HG03159 (cell line): ENCODE data around the gene OR51A7.
"Not testable (repeated sequence)": the region's sequence is repeated elsewhere in the genome, so short reads cannot be mapped to it uniquely, and the experiment has no call there.

Experiments
- ATAC-seq: cut with Tn5 transposase; IDR thresholded peaks from one replicate; pipeline ENCODE4 v1.9.1; 2021; ENCODE audit warnings: mild to moderate bottlenecking, moderate library complexity; ENCODE audit not compliant: unreplicated experiment

The OR51A7 gene, protein sequence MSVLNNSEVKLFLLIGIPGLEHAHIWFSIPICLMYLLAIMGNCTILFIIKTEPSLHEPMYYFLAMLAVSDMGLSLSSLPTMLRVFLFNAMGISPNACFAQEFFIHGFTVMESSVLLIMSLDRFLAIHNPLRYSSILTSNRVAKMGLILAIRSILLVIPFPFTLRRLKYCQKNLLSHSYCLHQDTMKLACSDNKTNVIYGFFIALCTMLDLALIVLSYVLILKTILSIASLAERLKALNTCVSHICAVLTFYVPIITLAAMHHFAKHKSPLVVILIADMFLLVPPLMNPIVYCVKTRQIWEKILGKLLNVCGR

DNA sequence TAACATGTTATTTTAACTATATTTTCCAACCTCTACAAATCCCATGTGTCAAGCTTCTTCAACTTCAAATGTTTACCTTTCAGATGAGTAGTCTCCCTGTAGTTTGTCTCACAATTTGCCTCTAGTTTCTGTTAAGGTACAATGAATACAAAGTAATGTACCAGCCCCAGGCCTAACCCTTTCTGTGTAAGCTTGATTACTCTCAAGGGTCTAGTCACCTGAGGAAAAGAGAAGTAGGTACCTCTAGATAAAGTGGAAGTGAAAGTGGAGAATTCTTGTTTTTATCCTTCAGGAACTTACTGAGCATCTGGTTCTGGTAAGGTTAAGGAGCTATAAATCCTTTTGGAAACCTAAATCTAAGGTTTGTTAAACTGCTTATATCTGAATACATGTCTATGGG is at the start of gene OR51A7:
Gene OR51A7, plus strand, starts transcription at position 300 of the 400 bp plus-strand sequence. CDS start 3,587 bp downstream, outside the sequence.
- no peak for ATAC-seq

DNA sequence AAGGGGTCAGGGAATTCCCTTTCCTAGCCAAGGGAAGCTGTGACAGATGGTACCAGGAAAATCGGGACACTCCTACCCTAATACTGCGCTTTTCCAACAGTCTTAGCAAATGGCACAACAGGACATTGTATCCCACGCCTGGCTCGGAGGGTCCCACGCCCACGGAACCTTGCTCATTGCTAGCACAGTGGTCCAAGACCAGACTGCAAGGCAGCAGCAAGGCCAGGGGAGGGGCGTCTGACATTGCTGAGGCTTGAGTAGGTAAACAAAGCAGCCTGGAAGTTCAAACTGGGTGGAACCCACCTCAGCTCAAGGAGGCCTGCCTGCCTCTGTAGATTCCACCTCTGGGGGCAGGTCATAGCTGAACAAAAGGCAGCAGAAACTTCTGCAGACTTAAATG is 49.3 kb upstream of the OR51A7 start:
- not testable (repeated sequence) for ATAC-seq

DNA sequence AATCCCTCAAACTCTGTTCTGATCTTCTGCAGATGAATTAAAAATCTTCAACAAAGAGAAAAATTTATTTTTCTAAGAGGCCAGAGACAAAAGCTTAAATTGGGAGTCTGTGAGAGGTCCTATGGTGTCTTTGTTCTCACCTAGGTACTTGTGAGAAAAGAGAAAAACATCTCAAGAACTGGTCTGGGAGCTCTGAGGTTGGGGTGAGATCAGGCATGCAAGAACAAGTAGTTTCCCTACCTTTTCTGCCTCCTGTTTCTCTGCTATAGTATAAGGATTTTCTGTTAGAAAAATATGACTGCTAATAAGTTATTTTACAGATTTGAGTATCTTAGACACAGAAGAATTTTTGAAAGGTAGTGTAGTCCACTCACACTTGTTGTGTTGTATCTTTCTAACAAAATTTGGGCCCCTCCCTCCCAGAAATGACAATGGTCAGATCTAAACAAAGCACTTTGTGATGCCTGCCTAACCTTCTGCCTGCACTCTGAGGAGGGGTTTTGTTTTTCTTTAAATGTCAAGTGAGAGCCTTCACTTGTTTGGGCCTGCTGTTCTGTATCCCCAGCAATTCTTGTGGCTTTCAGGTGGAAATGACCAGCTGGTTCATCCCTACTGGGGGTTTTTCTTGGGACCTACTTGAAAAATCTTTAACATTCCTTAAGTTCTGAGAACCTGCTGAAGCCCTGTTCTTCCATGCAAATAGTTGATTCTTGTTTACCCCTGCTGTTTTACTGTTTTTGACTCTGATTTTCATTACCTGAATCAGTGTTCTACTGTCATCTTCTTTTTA is 40.9 kb upstream of the OR51A7 start:
- ATAC-seq = no peak

DNA sequence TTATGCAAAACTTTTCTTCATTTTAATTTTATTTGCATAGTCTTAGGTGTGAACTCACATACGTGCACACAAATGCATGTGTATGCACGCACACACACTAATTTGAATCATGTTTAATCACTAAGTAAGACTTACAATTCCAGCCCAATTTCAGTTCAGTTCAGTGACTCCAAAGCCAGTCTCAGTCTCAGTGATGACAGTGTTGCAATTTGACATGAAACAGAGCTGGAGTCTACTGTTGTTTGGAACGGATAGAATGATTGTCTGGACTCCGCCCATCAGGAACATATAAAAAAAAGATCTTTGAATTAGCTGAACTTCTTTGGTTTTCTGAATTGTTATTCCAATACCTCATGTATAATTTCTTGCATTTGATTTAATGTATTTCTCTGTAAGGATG is 39.7 kb upstream of the OR51A7 start:
- no peak for ATAC-seq

DNA sequence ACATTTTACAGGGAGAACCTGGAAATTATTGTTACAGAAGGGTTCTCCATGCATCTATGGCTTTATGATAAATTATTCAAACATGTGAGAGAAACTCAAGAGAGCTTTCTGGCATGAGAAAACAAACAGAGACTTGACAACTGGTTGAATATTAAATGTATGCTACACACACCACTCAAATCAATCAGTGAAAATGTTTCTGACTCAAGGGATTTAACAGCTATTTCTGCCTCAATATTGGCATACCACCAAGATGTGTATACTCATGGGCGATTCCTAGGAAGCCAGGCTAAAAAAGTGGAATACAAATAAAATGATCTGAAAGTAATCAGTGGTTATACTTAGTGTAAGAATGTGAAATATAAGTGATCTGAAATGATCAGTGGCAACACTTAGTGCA is 37.7 kb upstream of the OR51A7 start:
- no peak for ATAC-seq

DNA sequence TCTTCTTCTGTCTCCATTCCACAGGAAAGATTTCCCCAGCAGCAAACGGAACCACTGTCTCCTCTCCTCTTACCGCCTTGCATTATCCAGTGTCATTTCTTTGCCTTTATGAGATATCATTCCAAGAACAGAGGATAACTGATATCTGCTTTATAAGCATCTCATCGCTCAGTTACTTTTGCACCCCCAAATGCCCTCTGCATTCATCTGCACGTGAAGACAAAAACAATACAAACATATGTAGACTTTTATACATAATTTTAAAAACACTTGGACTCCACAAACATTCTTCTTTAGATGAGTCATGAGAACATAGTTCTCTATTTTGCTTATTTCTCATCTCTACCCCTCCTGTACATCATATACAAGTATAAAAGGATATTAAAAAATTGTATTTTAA is 22.4 kb upstream of the OR51A7 start:
- ATAC-seq = no peak

DNA sequence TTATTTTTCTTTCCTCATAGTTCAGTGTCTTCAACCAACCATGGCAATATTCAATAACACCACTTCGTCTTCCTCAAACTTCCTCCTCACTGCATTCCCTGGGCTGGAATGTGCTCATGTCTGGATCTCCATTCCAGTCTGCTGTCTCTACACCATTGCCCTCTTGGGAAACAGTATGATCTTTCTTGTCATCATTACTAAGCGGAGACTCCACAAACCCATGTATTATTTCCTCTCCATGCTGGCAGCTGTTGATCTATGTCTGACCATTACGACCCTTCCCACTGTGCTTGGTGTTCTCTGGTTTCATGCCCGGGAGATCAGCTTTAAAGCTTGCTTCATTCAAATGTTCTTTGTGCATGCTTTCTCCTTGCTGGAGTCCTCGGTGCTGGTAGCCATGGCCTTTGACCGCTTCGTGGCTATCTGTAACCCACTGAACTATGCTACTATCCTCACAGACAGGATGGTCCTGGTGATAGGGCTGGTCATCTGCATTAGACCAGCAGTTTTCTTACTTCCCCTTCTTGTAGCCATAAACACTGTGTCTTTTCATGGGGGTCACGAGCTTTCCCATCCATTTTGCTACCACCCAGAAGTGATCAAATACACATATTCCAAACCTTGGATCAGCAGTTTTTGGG is 21.6 kb upstream of the OR51A7 start, which contains the start of gene OR51T1:
Gene OR51T1, plus strand, starts transcription at position 41 of the 641 bp plus-strand sequence. Its CDS starts 0 bp downstream, at position 41.
- ATAC-seq = no peak

DNA sequence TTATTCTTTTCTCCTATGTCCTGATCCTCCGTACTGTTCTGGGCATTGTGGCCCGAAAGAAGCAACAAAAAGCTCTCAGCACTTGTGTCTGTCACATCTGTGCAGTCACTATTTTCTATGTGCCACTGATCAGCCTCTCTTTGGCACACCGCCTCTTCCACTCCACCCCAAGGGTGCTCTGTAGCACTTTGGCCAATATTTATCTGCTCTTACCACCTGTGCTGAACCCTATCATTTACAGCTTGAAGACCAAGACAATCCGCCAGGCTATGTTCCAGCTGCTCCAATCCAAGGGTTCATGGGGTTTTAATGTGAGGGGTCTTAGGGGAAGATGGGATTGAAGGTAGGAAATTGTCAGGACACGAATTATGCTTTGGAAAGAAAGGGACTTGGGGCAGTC is 21.0 kb upstream of the OR51A7 start:
- ATAC-seq = no peak

DNA sequence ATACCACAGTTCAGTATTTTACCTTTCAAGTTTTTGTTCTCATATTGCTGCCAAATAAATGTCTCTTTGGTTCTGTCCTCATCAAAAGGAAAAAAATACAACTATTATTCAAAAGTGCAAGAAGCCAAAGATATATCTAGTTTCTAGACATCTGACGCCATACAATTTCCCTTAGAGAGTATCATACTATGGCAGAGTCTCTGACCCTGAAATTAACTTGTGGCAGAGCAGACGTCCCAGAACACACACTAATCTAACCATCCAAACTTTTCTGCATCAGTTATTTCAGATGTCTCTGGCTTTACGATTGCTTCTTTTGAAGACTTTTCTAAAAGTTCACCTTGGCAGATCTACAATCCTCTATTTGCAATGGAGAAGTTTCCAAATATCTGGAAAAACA is 19.2 kb upstream of the OR51A7 start:
- no peak for ATAC-seq

DNA sequence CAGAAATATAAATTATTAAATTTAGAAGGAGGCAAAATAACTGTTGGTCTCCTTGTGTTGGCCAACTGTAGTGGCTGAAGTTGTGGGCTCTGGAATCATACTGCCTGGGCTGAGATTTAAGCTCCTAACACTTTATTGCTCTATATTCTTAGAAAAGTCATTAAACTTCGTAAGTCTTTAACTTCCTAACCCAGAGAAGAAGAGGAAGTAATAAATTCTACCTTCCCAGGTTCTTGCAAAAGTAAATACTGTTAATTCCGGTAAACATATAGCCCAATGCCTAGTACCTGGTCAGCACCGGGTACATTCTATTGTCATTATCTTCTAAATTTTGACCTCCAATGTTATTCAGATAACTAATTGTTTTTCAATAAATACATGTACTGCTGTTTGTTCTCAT is 17.4 kb upstream of the OR51A7 start:
- ATAC-seq = no peak

DNA sequence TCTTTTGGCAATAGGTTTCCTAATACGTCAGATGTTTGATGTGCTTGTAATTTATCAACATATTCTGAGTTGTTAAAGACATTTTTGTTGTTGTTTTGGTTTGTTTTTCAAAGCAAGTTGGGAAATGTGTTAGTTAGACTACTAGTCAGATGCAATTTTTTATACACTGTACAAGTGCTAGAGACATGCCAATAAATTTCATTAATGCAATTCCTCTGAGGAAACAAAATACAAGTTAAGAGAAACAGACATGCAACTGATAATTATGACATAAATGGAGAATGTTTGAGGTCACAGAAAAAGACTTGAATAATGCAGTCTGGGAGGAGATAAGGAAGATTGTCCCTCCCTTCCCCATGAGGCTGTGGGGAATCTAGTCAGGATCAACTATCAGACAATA is 16.0 kb upstream of the OR51A7 start:
- no peak for ATAC-seq

DNA sequence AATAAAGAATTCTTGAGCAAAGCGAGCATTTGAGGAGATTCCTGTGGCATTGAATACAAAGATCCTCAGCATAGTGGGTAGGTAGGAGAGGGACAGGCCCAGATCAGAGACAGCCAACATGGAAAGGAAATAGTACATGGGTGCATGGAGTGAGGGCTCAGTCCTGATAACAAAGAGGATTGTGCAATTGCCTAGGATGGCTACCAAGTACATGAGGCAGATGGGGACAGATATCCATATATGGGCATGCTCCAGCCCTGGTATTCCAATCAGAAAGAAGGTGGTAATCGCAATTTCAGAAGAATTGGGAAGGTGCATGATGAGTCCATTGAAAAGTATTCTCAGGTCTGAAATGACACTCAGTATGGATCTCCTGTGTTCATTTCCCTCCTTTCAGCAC is 13.3 kb upstream of the OR51A7 start:
- ATAC-seq = no peak

DNA sequence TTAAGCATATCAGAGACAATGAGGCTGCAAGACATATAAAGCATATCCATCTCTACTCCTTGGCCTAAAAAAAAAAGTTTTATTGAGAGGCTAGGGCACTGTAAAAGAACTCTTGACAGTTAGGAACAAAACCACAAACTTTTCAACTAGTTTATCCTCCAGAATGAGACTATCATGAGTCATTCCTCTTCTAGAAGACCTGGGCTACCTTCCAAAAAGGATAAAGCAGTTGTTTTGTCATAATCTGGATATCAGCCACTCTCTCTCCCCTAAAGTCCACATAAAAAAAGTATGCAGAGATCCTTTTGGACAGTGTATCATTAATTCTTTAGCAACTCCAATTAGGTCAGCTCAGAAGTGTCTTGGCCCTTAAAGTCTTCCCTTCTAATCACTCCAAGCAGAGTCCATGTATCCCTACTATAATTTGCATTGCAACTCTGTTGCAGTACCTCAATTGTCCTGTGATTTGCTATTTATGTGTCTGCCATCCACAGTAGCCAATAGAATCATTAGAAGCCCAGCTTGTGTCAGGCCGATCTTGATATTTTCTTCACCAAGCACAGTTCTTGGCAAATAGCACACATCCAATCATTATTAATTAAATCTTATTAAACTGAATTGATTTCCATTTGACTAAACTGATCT is 11.5 kb upstream of the OR51A7 start:
- no peak for ATAC-seq

DNA sequence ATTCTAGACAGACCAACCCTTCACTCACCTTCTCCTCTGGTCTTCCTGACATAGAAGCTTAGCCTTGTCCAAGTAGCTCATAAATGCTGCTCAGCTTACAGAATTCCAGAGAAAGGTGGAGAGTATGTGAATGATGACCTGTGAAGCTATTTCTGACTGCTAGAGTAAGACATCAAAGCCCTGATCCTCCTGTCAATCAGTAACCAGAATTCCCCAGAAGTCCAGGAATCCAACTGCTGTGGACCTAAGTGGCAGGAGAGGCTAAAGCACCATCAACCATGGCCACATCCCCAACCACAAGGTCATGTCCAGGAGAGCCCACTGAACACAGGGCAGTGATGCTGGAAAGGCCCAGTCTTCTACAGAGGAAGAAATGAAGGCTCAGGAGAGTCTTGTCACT is 13.0 kb downstream of the OR51A7 start:
- no peak for ATAC-seq

DNA sequence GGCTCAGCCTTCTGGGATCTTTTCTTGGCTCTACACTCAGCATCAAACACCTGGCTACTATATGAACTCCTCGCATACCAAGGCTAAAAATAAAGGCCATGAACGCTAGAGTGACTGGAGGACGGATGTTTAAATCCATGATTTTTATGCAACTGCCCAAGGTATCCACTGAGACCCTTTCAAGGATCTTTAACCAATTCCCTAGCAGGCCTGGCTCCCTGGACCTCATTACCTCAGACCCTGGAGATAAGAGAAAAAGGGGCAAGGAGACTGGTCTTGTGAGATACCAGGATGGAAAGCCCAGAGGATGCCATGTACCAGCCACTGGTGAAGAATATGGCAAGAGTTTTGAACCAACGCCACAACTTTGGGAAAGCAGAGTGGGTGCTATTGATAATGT is 15.7 kb downstream of the OR51A7 start, which contains the start of gene OR51G2:
Gene OR51G2, minus strand, starts transcription at position 101 of the 400 bp plus-strand sequence. CDS start 3,687 bp downstream, outside the sequence.
- no peak for ATAC-seq

DNA sequence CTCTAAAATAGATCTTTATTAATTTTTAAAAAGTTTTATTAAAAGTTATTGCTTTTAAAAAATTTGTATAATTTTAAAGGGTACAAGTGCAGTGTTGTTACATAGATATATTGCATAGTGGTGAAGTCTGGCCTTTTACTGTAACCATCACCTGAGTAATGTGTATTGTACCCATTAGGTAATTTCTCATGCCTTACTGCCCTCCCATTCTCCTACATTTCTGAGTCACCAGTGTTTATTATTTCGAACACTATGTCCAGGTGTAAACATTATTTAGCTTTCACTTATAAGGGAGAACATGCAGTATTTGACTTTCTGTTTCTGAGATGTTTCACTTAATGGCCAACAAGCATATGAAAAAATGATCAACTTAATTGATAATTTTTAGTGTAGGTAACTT is 18.2 kb downstream of the OR51A7 start:
- no peak for ATAC-seq

DNA sequence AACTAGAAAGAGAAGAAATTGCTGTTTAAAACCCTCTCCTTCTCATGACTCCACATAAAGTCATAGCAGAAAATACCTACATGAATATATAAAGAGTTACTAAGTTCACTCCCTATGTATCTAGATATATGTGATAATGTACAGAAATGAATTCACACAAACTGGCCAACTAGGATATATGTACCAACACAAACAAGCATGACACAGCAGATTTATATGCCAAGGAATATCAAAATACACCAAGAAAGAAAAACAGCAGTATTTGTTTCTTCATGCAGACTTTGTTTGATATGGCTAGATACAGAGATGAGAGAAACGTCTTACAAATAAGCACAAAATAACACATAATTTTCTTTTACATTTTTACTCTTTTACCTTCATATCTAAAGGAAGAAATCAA is 18.7 kb downstream of the OR51A7 start:
- ATAC-seq = no peak

DNA sequence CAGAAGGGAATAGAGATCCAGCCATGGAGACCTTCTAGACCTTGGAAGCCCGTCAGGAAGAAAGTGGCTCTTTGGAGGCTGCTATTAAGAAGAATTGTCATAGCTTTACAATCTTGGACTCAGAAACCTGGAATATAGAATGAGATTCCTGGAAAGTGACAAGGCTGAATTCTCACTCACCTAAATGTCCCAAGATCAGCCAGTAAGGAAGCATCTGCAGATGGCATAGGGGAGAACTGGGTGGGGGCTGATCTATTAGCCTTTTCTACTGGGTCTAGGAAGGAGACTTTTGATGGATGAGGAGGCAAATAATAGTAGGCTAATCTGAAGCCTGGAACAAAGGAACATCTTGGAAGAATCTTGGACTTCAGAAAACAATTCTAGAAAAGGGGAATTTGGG is 20.7 kb downstream of the OR51A7 start, which contains the start of gene OR51G1:
Gene OR51G1, minus strand, starts transcription at position 101 of the 400 bp plus-strand sequence. Its CDS starts 0 bp downstream, at position 101.
- ATAC-seq = no peak

DNA sequence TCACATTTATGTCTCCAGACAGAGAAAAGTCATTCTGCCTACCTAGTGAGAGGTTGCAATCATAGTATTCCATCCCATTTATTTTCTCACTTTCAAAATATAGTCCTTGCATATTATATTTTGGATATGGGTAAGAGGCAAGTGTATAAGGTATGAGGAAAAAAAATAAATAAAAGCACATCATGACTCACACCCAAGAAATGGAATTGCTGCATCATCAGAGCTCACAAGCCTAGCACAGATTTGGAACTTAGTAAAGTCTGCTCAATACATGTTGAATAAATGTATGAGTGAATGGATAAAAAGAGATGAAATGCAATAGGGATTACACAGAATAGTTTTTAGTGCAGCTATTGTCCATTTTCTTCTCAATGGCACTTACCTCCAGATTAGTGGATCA is 23.0 kb downstream of the OR51A7 start:
- ATAC-seq = no peak

DNA sequence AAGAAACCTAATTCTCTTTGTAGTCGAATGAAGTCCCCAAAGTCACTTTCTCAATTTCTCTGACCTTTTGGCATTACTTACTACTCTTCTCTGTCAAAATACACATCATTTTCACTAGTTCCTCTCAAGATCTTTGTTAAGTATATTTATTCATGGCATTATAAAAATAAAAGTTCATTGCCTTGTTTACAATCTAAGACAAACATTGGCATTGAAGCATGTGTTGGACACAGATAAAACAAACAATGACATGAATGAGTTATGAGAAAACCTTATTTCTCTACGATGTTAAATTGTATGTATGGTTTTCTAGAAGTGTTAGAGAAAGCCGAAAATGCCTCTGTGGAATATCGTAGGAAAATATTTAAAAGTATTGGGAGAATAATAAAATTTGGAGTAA is 29.2 kb downstream of the OR51A7 start:
- no peak for ATAC-seq

DNA sequence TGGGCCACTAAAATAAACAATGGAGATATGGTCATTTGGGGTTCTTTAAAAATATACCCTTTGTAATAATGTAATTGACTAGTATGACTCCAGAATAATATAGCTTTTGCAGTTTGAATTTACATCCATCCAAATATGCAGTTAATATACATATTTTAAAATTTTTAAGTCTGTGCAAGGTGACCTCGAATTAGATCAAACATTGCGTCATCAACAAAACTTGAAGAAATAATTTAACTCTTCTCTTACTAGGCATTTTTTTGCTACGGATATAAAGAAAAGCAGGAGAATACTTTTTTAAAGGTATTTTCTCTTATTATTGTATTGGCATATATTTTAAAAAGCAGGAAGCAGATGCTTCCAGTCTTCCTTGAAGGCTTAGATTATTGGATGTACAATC is 33.2 kb downstream of the OR51A7 start:
- no peak for ATAC-seq
